Stimulated activated CD8-positive, alpha-beta memory T cell treated with anti-CD3 and anti-CD28 coated beads, Interleukin-12 subunit alpha, Interleukin-12 subunit beta, amount 100 ng/mL, for 4 hours (primary cell): Measurements from ENCODE around the gene SLC26A1.

Source experiments
- DNase-seq: peaks from one replicate; pipeline ENCODE4 v3.0.0-alpha.2; 2020; ENCODE audit warnings: low read depth

The SLC26A1 gene

DNA sequence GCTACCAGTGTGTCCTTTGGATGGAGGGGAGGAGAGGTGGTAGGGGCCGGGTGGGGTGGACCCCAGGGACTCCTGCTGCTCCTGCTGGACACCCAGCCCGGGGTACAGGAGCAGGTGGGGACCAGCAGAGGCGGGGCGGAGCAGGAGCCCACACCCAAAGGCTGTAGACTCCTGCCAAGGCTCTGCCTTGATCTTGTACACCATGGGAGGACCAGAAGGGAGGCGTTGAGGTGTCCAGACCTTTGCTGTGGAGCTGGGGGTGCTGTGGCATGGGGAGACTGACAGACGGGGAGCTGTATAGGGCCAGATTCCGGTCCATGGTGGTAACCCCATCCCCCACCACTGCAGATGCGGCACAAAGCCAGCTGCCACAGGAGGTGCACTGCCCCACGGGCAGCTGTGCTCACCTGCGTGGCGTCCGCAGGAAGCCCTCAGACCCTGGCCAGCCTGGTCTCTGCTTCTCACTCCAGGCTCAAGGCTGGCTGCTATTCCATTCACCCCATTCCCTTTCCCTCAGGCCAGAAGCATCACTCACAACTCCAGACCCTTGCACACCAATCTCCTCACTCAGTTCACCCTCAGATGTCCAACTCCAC, 5.0 kb upstream of the SLC26A1 start:
- DNase-seq: no peak

DNA sequence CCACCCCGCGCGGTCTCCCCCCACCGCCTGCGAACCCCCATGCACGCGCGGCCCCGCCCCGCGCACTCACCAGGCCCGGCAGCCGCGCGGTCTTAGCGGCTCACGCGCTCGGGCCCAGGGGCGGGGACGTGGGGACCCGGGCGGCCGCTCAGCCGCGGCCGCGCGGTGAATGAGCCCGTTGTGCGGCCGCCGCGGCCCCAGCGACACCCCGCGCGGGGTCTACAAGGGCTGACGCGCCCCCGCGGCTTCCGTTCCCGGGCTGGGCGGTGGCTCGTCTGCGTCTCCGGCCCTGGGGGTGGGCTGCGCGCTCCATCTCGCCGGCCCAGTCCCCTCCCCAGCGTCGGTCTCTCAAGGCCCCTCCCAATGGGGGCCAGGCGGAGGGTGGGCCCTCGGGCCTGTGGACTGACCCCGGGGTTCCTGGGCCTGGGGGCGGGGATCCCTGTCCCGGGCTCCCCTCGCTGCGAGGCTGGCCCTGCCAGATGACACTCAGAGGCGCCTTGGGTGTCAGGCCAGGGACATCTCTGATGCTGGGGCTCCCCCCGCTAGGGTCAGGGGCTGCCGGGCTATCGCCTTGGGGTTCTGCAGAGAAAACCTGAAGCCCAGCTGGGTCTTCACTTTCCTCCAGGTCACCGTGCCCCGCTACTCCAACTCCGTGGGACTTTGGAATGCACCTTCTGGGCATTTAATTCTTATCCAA, 4.3 kb upstream of the SLC26A1 start:
- no peak for DNase-seq

DNA sequence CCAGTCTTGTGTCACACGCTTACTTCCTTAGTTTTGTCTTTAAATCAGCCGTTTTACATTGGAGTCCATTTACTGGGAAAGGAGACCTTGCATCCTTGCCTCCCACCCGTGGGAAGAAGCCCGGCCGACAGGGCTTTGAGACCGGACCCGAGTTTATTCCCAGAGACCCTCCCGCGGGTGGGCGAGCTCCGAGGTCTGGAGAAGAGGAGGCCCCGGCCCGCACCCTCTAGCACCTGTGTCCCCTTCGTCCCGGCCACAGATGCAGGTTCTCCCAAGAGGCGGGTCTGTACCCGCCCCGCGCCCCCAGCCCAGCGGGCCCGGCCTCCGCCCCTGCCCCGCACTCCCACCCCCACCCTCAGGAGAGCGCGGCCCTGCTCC, 3.8 kb upstream of the SLC26A1 start:
- no peak for DNase-seq

DNA sequence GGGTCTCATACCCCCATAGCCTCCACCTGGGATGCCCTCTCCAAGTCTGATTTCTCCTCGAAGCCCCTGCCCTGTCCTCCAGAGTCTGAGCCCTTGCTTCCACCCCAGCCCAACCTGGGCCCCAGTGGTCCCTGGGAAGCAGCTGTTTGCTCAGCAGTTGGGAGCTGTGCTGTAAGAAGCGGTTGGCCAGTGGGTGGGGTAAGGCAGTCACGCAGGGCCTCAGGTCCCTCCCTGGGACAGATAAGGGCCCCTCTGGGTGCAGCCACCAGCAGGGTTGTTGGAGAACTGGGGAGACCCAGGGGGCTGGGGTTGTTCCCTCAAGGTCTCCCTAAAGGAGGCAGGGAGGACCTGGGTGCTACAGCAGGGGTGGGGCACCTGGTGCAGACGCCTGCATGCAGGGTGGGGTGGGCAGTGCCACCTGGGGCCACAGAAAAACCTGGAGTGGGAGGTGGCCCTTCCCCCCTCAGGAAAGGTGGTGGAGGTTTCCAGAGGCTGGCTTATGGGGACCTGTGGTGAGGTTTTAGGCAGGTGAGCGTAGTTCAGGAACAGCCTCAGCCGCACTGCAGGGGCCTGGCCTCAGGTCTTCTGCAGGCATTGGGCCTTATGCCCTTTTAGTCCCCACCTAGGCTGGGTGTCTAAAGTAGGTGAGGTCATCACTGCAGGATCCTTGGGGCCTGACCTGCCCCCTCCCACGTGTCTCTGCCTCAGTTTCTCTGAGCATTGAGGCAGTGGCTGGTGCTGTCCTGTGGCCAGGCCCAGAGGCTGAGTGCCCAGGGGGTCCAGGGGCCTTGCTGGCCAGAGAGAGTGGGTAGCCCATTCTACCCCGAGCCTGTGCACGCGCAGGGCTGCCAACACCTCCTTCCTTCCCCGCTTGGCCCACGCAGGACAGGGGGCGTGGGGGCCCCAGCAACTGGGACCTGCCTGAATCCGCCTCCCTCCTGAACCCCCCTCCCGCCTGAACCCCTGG, 3.1 kb upstream of the SLC26A1 start:
- no peak for DNase-seq

DNA sequence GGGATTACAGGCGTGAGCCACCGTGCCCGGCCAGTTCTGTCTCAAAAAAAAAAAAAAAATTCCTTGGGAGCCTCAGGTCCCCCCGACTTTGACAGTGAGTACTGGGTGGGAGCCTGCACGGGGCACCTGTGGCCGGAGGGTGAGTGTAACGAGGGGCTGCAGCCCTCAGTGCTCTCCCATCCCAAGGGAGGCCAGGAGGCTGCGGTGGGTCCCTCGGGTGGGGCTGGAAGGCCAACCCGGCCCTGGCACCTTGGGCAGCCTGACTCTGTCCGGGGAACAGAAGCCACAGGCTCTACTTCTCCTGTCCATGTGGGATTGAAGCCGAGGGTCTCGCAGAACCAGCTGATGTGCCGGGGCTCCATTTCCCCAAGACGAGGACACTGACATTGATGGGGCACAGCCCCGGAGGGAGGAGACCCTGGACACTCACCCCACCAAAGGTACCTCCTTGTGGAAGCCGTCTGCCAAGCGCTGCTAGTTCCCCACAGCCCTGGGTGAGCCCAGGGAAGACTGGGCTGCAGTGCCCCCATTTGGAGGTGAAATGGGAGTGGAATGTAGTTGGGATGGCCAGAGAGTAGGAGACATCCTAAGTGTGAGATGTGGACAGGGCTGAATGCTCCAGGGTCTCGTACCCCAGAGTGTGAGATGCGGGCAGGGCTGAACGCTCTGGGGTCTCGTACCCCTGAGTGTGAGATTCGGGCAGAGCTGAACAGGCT, 2.3 kb upstream of the SLC26A1 start:
- no peak for DNase-seq

DNA sequence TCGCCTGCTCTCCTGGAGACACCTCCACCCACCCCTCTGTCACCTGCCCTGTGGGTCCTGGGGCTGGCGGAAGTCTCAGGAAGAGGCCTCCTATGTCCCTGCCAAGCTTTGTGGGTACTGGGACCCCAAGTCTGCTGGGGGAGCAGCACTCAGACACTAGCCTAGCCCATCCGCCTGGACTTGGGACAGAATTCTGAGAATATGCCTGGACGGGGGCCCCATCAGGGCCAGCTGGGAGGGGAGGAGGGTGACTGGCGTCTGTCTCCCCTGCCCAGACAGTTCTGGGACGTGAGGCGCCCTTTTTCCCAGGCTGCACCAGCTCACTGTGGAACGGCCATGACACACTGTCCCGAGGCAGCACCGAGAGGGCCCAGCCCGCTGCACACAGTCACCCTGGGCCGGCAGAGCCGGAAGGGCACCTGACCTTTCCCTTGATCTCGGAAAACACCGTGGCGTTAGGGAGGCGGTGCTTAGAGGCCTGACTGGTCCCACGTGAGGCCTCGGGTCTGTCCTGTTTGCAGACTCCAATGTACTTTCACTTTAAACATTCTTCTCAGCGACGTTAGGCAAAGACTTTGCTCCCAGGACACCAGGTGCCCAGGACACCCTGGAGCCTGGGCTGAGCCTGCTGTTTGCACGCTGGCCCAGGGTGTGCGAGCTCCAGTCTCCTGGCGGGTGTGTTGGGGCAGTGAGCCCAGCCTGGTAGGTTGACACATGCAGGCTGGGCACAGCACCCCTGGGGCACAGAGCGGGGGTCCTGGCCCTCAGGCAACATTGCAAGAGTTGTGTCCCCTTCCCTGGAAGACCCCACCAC, 700 bp downstream of the SLC26A1 start:
- DNase-seq: no peak

DNA sequence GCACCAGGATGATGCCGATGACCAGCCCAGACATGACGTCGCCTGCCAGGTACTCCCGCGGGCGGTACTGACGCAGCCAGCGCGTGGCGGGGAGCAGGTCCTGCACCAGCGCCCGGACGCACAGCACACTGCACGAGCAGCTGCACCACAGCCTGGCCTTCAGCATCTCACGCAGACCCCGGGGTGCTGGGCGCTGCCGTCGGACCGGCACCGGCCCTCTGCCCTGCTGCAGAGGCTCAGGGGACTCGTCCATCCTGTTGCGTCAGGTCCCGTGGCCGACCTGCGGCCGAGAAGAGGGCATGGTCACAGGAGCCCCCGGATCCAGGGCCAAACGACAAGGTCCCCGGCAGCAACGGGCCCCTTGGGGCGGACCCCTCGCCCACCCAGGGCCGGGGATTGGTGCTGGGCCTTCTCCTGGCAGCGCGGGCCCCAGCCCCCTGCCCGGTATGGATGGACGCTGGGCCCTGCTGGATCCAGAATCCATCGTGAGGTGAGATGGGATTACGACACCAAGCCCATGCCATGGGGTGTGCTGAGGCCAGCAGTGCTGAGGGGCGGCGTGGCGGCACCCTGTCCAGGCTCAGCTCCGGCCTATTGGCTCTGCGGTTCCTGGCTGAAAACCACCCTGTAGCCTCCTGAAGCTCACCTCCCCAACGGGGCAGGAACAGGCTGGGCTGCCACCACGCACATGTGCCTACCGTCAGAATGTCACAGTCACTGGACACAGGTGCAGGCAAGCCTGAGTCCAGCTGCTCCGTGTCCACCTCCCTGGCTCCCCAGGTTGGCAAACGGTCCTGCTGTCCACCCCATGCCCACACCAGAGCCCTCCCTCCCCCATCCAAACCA, 1.5 kb downstream of the SLC26A1 start:
- DNase-seq: no peak

DNA sequence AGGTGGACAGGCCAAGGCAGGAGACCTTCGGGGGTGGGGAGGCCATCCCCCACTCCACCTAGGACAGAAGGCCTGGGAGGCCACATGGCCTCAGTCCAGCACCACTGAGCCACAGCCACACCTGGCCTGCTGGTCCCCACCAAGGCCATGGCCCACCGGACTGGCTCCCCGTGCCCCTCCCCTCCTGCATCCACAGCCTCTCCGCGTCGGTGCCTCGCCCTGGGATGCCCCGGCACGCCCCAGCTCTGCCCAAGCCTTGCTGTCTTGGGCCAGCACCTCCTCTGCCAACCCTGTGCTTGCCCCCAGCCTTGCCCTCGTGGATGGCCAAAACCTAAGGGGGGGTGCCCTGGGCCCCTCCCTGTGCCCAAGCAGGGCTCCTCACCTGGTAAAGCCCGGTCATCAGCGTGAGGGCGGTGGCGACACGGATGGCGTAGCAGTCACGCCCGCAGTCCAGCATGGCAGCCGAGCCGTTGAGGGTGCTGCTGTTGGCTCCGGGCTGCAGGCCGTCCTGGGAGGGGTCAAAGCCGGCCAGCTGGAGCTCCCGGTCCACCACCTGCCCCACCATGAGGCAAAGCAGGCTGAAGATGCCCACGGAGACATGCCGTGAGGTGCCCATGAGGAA, 2.3 kb downstream of the SLC26A1 start:
- no peak for DNase-seq

DNA sequence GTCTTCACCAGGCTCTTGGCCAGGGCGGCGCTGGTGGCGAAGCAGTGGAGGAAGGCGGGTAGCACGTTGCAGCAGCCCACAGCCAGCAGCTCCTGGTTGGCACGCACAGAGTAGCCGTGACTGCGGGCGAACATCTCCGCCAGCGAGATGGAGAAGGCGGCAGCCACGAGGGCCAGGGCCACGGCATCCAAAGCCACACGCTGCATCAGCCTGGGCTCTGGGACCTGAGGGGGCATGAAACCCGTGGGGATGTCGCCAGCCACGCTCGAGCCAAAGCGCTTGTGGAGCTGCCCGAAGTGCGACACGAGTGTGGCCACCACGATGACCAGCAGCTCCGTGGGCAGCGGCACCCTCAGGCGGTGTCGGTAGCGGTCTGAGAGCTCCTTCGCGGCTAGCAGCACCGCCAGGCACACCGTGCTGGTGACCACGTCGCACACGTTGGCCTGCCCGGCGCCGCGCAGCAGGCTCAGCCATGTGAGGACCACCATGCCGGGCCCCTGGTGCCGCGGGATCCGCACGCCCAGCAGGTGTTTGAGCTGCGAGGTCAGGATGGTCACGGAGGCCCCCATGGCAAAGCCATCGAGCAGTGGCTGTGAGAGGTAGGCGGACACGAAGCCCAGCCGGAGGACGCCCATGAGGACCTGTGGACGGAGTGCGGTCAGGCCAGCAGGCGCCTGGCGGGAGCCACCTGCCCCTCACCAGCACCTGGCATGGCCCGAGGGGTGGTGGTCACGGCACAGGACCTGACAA, 3.3 kb downstream of the SLC26A1 start:
- no peak for DNase-seq

DNA sequence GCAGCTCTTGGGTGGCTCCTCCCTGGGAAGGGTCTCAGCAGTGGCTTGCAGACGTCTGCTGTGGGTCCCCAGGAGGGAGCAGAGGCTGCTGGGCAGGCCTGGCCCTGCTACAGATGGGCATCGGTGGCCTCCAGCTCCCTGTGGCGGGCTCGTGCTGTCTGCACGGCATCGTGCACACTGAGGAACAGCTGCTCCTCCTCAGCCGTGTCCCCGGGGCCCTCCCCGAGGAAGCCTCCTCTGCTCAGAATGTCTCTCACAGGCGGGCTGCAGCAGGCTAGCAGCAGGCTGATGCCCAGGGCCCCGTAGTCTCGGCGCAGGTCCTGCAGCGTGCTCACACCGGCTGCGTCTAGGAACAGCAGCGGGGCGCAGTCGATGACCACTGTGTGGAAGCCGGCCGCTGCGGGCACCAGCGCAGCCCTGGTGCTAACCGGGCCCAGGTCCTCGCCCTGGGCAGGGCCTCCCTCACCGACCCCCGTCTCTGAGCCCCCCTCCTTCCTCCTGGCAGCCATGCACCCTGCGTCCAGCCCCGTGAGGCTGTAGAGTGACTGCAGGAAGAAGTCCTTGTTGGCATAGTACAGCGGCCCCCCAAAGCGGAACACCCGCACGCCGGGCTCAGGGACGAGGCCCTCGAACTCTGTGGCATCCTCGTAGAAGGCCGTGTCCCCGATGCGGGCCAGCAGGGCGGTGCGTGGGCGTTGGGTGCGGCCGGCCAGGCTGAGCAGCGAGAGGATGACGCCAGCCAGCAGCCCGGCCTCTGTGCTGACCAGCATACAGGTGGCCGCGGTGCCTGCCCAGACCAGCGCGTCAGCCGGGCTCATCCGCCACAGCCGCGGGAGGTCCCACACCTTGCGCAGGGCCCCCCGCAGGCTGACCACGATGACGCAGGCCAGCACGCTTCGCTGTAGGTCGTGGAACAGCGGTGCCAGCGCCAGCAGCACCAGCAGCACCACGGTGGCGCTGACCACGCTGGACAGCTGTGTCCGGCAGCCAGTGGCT, 4.2 kb downstream of the SLC26A1 start:
- DNase-seq: no peak

DNA sequence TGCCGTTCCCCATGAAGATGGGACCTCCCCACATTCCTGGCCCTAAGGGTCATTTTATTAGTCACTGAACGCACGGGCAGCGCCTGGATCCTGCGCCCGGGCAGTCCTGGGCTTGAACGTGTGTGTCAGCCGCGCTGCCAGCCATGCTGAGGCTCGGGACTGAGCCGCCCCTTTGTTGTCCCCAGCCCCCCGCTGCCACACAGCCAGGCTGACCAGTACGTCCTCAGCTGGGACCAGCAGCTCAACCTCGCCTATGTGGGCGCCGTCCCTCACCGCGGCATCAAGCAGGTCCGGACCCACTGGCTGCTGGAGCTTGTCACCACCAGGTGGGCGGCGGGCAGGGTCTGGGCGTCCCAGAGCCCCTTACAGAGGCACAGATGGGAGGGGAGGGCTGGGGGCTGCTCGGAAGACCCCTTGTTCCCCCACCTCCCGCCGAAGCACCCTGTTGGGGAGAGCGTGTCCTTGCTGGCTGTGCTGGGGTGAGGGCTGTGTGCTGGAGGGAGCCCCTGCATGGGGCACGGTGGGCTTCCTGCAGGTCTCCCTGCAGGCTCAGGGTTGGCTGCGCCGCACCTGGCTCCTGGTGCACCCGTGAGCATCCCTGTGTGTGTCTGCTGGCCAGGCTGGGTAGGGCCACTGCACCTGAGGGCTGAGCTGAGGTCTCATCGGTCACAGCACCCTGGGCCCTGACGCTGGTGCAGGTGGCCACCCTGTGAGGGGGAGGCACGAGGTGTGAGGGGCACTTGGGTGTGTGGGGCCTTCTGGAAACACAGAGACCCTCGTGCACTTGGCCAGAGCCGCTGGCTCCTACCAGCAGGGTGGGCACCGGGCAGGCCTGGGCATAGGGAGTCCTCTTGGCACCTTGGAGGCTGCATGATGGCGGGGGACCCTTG, 5.3 kb downstream of the SLC26A1 start:
- no peak for DNase-seq

DNA sequence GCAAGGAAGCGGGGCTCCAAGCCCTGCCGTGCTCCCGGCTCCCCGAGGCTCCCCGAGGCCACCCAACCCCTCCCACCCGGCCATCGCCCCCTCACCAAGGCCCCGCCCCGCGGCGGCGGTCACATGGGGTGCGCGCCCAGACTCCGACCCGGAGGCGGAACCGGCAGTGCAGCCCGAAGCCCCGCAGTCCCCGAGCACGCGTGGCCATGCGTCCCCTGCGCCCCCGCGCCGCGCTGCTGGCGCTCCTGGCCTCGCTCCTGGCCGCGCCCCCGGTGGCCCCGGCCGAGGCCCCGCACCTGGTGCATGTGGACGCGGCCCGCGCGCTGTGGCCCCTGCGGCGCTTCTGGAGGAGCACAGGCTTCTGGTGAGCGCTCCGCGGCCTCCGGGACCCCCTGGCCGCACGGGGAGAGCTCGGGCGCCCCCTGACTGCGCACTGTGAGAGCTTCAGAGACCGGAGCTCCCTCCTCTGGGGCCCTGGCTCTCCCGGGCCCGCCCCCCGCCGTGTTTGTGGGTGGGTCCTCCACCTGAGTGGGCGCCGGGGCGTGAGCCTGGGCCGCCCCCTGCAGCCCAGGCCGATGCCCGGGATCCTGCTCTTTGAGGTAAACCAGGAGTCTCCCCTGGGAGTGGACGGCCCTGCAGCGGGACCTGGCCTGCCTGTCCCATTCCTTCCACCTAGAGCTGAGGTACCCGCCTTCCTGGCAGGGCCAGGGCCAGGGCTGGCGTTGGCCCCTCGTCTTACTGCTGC, 6.2 kb downstream of the SLC26A1 start, which contains the start of gene IDUA:
TSS of gene IDUA (plus strand) at position 166 of the 745 bp plus-strand sequence. CDS start at position 207, 41 bp downstream.
- peak; percentile 85 for DNase-seq

DNA sequence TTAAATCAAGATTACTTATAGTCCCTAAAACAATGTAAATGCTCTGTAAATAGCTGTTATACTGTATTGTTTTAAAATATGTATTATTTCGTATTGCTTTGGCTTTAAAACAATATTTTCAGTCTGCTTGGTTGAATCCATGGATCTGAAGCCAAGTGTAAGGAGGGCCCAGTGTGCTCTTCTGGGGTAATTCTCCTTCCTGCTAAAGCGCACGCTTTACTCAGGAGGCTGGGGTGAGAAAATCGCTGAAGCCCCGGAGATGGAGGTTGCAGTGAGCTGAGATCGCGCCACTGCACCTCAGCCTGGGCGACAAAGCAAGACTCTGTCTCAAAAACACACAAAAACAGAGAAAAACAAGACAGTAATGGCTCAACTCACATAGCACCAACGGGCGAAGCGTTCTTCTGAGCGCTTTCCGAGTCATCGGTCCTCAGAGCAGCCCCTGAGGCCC, 6.8 kb downstream of the SLC26A1 start:
- DNase-seq: no peak

DNA sequence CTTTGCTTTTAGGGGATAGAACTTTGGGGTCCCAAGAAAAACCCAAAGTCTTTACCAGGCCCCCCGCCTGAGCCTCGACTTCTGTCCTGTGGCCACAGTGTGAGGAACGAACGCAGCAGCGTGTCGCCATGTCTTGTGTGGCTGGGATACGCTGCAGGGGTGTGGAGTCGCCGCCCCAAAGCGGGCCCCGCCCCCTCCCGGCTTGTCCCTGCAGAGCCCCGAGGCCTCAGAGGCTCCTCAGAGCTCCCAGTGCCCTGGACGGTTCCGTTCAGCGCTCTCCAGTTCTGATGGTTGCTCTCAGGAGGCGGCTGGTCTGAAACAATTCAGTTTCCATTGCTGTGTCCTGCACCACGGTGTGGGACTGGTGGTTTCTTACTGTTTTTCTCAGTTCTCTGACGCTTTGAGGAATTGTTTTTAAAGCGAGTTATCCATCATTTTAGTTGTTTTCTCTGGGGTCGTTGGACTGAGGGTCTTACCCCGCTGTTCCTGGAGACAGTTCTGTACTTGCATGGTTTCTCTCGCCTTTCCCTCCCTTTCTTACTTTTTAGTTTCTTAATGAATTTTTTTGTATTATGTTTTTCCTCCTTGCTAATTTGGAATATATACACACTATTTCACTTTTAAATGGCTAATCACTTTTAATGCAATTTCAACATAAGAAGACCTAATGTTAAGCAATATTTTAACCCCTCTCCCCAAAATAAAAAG, 7.9 kb downstream of the SLC26A1 start:
- DNase-seq: peak; percentile 52

DNA sequence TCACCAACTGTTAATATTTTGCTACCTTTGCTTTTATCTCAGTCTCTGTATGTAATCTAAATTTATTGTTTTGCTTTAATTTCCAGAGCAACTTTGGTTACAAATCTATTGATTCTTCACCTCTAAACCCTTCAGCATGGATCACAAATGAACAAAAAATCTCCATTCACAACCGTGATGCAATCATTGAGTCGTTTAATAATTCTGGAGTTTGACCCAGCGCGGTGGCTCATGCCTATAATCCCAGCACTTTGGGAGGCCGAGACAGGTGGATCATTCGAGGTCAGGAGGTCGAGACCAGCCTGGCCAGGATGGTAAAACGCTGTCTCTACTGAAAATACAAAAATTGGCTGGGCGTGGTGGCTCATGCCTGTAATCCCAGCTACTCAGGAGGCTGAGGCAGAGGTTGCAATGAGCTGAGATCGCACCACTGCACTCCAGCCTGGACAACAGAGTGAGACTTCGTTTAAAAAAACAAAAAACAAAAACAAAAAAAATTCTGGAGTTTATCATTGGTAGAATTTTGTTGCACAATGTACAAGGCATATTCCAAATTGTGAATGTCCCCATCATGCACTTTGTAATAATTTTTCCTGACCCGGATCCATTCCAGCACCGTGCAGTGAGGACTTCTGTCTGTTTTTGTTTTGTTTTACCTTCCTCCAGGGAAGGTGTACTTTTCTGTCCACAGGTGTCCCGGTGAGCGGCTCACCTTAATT, 8.7 kb downstream of the SLC26A1 start:
- DNase-seq: no peak
